ENCODE results near the gene TPP2. TPM values are rescaled to one million over a fixed set of nuclear protein-coding genes. Genes with fewer than 3 reads are reported as not detected.
A peak's percentile ranks its signal among the peaks of the same experiment; 100 is the strongest.

Gene TPP2
- total RNA-seq, 1 donor from 2014 or later = 61.1 TPM

- no peak overlapping the region for H3K4me3 ChIP-seq (ENCODE audit: low read depth, low read length)
- DNase-seq (ENCODE audit: low read depth) = peak; percentile 72
- peak; percentile 70 for TF ChIP-seq CTCF (conservative IDR thresholded peaks at IDR 0.05; ENCODE audit: low read depth, low read length)
Observed at GRCh38 chr13:102724923-102725322, 128.1 kb downstream of the TPP2 start.

- no peak for DNase-seq (ENCODE audit: low read depth)
- TF ChIP-seq CTCF (conservative IDR thresholded peaks at IDR 0.05; ENCODE audit: low read depth, low read length) = peak; percentile 43
- H3K4me3 ChIP-seq (ENCODE audit: low read depth, low read length) = no peak overlapping the region
Observed at GRCh38 chr13:102726430-102726829, 129.6 kb downstream of the TPP2 start.

Other genes starting within 250 kb of the TPP2 start
- gene FGF14, start 194.9 kb upstream of the TPP2 start, total RNA-seq = 0.06 TPM in 1 of 2 replicates, not detected in the other
- not detected in 2 replicates for gene METTL21C, start 98.1 kb downstream of the TPP2 start, total RNA-seq
- gene TEX30, start 176.8 kb downstream of the TPP2 start, total RNA-seq = 38.7 and 49.3 TPM in 2 replicates
- gene POGLUT2, start 202.0 kb downstream of the TPP2 start, total RNA-seq = 15.4 and 26.6 TPM in 2 replicates
- 14.6 and 18.7 TPM in 2 replicates for gene BIVM, start 202.1 kb downstream of the TPP2 start, total RNA-seq
- 39.4 and 43.0 TPM in 2 replicates for gene ERCC5, start 249.0 kb downstream of the TPP2 start, total RNA-seq

All from epithelial cell of proximal tubule (primary cell).